GM12872 (cell line): ENCODE results near the gene DNAH2.

Experiments
- TF ChIP-seq, protein P1 (sequence below): IDR thresholded peaks from 3 replicates; pipeline ENCODE4 v1.5.1; 2011; ENCODE audit warnings: low read depth, mild to moderate bottlenecking, low read length, moderate library complexity; ENCODE audit not compliant: insufficient read depth

The DNAH2 gene

GRCh38 chr17:7695586-7695985 is 22.0 kb upstream of the DNAH2 start:
- TF ChIP-seq, protein P1, sequence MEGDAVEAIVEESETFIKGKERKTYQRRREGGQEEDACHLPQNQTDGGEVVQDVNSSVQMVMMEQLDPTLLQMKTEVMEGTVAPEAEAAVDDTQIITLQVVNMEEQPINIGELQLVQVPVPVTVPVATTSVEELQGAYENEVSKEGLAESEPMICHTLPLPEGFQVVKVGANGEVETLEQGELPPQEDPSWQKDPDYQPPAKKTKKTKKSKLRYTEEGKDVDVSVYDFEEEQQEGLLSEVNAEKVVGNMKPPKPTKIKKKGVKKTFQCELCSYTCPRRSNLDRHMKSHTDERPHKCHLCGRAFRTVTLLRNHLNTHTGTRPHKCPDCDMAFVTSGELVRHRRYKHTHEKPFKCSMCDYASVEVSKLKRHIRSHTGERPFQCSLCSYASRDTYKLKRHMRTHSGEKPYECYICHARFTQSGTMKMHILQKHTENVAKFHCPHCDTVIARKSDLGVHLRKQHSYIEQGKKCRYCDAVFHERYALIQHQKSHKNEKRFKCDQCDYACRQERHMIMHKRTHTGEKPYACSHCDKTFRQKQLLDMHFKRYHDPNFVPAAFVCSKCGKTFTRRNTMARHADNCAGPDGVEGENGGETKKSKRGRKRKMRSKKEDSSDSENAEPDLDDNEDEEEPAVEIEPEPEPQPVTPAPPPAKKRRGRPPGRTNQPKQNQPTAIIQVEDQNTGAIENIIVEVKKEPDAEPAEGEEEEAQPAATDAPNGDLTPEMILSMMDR, result no peak

DNA sequence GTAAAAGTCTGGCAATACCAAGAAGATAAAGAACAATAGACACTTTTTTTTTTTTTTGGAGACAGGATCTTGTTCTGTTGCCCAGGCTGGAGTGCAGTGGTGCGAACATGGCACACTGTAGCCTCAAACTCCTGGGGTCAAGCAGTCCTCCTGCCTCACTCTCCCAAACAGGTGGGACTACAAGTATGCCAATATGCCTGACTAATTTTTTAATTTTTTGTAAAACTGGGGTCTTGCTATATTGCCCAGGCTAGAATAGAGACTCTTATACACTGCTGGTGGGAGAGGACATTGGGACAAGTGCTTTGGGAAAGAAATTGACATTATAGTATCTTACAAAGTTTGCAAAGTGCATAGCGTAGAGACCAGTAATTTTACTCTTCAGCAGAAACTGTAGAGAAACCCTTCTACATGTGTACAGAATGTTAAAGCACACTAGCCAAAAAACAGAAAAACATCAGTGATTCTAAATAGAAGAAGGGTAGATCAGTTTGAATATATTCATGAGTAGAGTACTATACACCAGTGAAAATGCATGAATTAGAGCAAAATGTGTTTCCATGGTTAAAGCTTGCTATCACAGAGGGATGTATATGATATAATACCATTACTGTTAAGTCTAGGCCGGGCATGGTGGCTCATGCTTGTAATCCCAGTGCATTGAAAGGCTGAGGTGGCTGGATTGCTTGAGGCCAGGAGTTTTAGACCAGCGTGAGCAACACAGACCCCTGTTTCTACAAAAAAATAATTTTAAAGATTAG is 19.5 kb upstream of the DNAH2 start:
- TF ChIP-seq, protein P1, result no peak

- TF ChIP-seq, protein P1, result no peak
These were observed 17.0 kb upstream of the DNAH2 start for GRCh38 chr17:7700510-7700909.

DNA sequence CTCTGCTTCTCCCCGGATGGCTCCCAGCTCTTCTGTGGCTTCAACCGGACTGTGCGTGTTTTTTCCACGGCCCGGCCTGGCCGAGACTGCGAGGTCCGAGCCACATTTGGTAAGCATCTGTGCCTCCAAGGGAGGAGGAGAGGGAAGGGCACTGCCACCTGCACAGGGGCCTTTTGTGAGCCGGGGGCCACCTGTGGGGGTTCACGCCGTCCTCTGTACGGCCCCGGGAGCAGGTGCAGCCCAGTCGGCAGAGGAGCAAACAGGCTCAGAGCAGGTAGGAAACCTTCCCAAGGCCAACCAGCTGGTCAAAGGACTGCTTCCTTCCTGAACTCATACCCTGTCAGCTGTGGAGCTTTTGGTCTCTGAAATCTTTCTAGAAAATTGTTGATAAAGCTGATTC is 15.9 kb upstream of the DNAH2 start:
- TF ChIP-seq, protein P1, result no peak

DNA sequence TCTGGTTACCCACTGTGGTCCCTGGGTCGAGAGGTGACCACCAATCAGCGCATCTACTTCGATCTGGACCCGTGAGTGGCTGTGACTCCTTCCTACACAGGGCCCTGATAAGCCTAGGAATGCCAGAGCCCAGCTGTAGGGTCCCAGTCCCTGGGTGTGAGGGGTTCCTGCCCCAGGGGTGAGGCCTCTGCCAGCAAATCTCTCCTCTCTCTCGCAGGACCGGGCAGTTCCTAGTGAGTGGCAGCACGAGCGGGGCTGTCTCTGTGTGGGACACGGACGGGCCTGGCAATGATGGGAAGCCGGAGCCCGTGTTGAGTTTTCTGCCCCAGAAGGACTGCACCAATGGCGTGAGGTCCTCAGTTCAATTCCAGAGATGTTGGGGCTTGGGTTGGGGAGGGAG is 14.8 kb upstream of the DNAH2 start:
- TF ChIP-seq, protein P1, result no peak

DNA sequence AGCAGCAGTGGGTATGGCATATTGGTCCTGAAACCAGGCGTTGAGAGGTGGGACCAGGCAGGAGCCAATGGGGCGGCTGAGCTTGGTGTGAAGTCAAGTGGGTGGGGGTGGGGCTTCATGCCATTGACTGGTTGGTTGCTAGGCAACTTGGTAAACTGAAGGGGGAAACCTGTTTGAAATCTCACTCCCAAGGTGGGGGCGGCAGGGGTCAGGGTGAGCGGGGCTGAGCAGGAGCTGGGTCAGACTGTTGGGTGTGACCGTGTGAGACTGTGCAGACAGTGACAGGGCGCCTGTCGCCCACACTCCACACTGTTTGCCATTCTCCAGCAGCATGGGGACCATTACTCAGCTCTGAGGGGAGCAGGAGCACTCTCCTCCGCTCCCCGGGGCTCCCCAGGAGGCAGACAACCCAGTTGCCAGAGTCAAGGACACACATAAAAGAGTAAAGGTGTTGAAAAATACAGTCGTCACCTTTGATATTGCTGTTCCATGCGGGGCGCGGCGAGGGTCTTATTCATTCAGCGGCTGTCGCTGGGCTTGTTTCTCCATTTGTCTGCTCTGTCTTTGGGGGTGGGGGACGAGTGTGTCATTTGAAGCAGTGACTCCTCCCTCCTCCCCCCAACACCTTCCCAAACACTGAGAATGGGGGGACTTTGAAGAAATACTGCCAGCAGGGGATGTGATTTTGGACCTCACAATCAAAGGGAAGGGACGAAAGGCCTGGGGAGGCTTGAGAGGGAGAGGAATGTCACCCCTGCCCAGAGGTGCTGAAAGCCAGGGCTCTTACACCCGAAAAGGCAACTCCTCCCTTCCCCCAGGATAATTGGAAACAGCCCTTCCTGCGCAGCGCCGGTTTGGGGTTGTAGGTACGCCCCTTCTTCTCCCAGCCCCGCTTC is 13.7 kb upstream of the DNAH2 start:
- TF ChIP-seq, protein P1, result no peak

DNA sequence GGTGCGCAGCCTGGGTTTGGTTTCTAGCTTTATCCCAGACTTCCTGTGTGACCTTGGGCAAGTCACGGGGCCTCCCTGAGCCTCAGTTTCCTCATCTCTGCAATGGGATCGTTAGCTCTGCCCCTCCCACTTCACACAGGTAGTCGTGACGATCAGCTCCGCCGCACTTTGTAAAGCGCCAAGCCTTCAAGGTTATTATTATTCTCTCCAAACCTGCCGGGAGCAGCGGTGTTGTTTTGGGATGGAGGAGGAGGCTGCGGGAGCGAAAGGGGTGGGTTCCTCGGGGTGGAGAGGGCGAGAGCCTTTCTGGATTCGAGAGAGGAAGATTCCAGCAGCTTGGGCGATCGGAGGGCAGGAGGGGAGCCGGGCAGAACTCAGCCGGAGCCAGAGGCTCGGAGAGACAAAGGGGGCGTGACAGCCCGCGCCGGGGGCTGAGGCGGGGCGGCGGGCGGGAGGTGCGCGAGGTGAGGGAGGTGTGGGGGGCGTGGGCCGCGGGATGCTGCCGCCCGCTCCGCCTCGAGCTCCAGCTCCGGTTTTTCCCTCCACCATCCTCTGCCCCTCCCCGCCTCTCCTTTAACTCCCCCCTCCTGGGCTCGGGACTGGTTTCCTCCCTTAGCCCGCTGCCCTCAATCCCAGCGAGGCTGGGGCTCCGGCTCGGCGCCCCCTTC is 12.8 kb upstream of the DNAH2 start, which contains the start of gene EFNB3:
EFNB3 (plus strand) TSS at position 602 of the 668 bp plus-strand sequence. CDS start 397 bp downstream, outside the sequence.
- TF ChIP-seq, protein P1, result no peak
